ENCODE measurements around the gene SERTAD2.
A peak's percentile ranks its signal among the peaks of the same experiment; 100 is the strongest.

The SERTAD2 gene

GRCh38 chr2:64609227-64609941 is 44.3 kb downstream of the SERTAD2 start:
- Histone ChIP-seq H3K27ac (ENCODE audit: insufficient read depth, low read depth, low read length, poor library complexity, severe bottlenecking) (no peak overlapping the region), H3K4me1 (ENCODE audit: control insufficient read depth, insufficient read depth, low read length) (no peaks in the 10 kb centered on the region), H3K36me3 (ENCODE audit: control insufficient read depth, insufficient read depth, low read length) (no peaks in the 10 kb centered on the region), H3K4me3 (ENCODE audit: insufficient read depth, low read depth, low read length) (peak overlapping the region; percentile 39), H3K9me3 (ENCODE audit: control insufficient read depth, low read length) (no peaks in the 10 kb centered on the region), H3K27me3 (ENCODE audit: control insufficient read depth, insufficient read depth, low read length, poor library complexity, severe bottlenecking) (peaks cover 15% of the 10 kb centered on the region)
- WGBS, 2 experiments: 12% methylated on average over 74 of the region's 74 CpGs

- peak overlapping the region; percentile 22 for H3K4me3 ChIP-seq (ENCODE audit: insufficient read depth, low read depth, low read length)
- 34 to 35% methylated on average over 20 of the region's 20 CpGs for WGBS, 2 experiments
Observed at GRCh38 chr2:64608867-64609226, 44.9 kb downstream of the SERTAD2 start.

GRCh38 chr2:64607381-64608304 is 46.1 kb downstream of the SERTAD2 start:
- 92 to 94% methylated on average over 18 of the region's 18 CpGs for WGBS, 2 experiments
- no peak overlapping the region for H3K4me3 ChIP-seq (ENCODE audit: insufficient read depth, low read depth, low read length)
- H3K36me3 ChIP-seq (ENCODE audit: control insufficient read depth, insufficient read depth, low read length): no peaks in the 10 kb centered on the region
- peaks cover 15% of the 10 kb centered on the region for H3K27me3 ChIP-seq (ENCODE audit: control insufficient read depth, insufficient read depth, low read length, poor library complexity, severe bottlenecking)
- H3K9me3 ChIP-seq (ENCODE audit: control insufficient read depth, low read length): peaks cover 2% of the 10 kb centered on the region
- no peaks in the 10 kb centered on the region for H3K4me1 ChIP-seq (ENCODE audit: control insufficient read depth, insufficient read depth, low read length)
- no peak overlapping the region for H3K27ac ChIP-seq (ENCODE audit: insufficient read depth, low read depth, low read length, poor library complexity, severe bottlenecking)

More at GRCh38 chr2:64608867-64609226, 44.9 kb downstream of the SERTAD2 start:
- Histone ChIP-seq H3K36me3 (ENCODE audit: control insufficient read depth, insufficient read depth, low read length) (no peaks in the 10 kb centered on the region), H3K27ac (ENCODE audit: insufficient read depth, low read depth, low read length, poor library complexity, severe bottlenecking) (no peak overlapping the region), H3K4me1 (ENCODE audit: control insufficient read depth, insufficient read depth, low read length) (no peaks in the 10 kb centered on the region), H3K27me3 (ENCODE audit: control insufficient read depth, insufficient read depth, low read length, poor library complexity, severe bottlenecking) (peaks cover 15% of the 10 kb centered on the region), H3K9me3 (ENCODE audit: control insufficient read depth, low read length) (peaks cover 2% of the 10 kb centered on the region)

- Histone ChIP-seq H3K4me3 (ENCODE audit: insufficient read depth, low read depth, low read length) (no peak overlapping the region), H3K4me1 (ENCODE audit: control insufficient read depth, insufficient read depth, low read length) (no peaks in the 10 kb centered on the region), H3K9me3 (ENCODE audit: control insufficient read depth, low read length) (peaks cover 2% of the 10 kb centered on the region), H3K36me3 (ENCODE audit: control insufficient read depth, insufficient read depth, low read length) (no peaks in the 10 kb centered on the region), H3K27ac (ENCODE audit: insufficient read depth, low read depth, low read length, poor library complexity, severe bottlenecking) (no peak overlapping the region), H3K27me3 (ENCODE audit: control insufficient read depth, insufficient read depth, low read length, poor library complexity, severe bottlenecking) (peaks cover 15% of the 10 kb centered on the region)
- 73 to 81% methylated on average over 19 to 21 of the region's 21 CpGs for WGBS, 2 experiments
Observed at GRCh38 chr2:64606479-64607363, 47.0 kb downstream of the SERTAD2 start.

- WGBS, 2 experiments: 91% methylated on average over 5 of the region's 5 CpGs
- Histone ChIP-seq H3K27ac (ENCODE audit: insufficient read depth, low read depth, low read length, poor library complexity, severe bottlenecking) (no peak overlapping the region), H3K4me3 (ENCODE audit: insufficient read depth, low read depth, low read length) (no peak overlapping the region), H3K27me3 (ENCODE audit: control insufficient read depth, insufficient read depth, low read length, poor library complexity, severe bottlenecking) (peaks cover 15% of the 10 kb centered on the region), H3K36me3 (ENCODE audit: control insufficient read depth, insufficient read depth, low read length) (no peaks in the 10 kb centered on the region), H3K4me1 (ENCODE audit: control insufficient read depth, insufficient read depth, low read length) (no peaks in the 10 kb centered on the region), H3K9me3 (ENCODE audit: control insufficient read depth, low read length) (peaks cover 2% of the 10 kb centered on the region)
Observed at GRCh38 chr2:64605991-64606478, 47.7 kb downstream of the SERTAD2 start.

- H3K4me1 ChIP-seq (ENCODE audit: control insufficient read depth, insufficient read depth, low read length): no peaks in the 10 kb centered on the region
- H3K27ac ChIP-seq (ENCODE audit: insufficient read depth, low read depth, low read length, poor library complexity, severe bottlenecking): no peak overlapping the region
- WGBS, 2 experiments: 94% methylated on average over 6 of the region's 6 CpGs
- peaks cover 15% of the 10 kb centered on the region for H3K27me3 ChIP-seq (ENCODE audit: control insufficient read depth, insufficient read depth, low read length, poor library complexity, severe bottlenecking)
- no peak overlapping the region for H3K4me3 ChIP-seq (ENCODE audit: insufficient read depth, low read depth, low read length)
- peaks cover 2% of the 10 kb centered on the region for H3K9me3 ChIP-seq (ENCODE audit: control insufficient read depth, low read length)
- no peaks in the 10 kb centered on the region for H3K36me3 ChIP-seq (ENCODE audit: control insufficient read depth, insufficient read depth, low read length)
Observed at GRCh38 chr2:64605026-64605471, 48.7 kb downstream of the SERTAD2 start.

- H3K27me3 ChIP-seq (ENCODE audit: control insufficient read depth, insufficient read depth, low read length, poor library complexity, severe bottlenecking): peaks cover 10% of the 10 kb centered on the region
- H3K4me1 ChIP-seq (ENCODE audit: control insufficient read depth, insufficient read depth, low read length): no peaks in the 10 kb centered on the region
- peaks cover 2% of the 10 kb centered on the region for H3K9me3 ChIP-seq (ENCODE audit: control insufficient read depth, low read length)
- H3K4me3 ChIP-seq (ENCODE audit: insufficient read depth, low read depth, low read length): no peak overlapping the region
- no peaks in the 10 kb centered on the region for H3K36me3 ChIP-seq (ENCODE audit: control insufficient read depth, insufficient read depth, low read length)
- H3K27ac ChIP-seq (ENCODE audit: insufficient read depth, low read depth, low read length, poor library complexity, severe bottlenecking): no peak overlapping the region
- WGBS, 2 experiments: 89 to 94% methylated on average over 2 of the region's 2 CpGs
Observed at GRCh38 chr2:64604155-64604554, 49.6 kb downstream of the SERTAD2 start.

GRCh38 chr2:64602436-64602835 is 51.3 kb downstream of the SERTAD2 start:
- H3K36me3 ChIP-seq (ENCODE audit: control insufficient read depth, insufficient read depth, low read length): no peaks in the 10 kb centered on the region
- WGBS, 2 experiments: 91 to 93% methylated on average over 11 of the region's 11 CpGs
- H3K4me3 ChIP-seq (ENCODE audit: insufficient read depth, low read depth, low read length): no peak overlapping the region
- peaks cover 2% of the 10 kb centered on the region for H3K9me3 ChIP-seq (ENCODE audit: control insufficient read depth, low read length)
- no peaks in the 10 kb centered on the region for H3K4me1 ChIP-seq (ENCODE audit: control insufficient read depth, insufficient read depth, low read length)
- H3K27ac ChIP-seq (ENCODE audit: insufficient read depth, low read depth, low read length, poor library complexity, severe bottlenecking): no peak overlapping the region
- H3K27me3 ChIP-seq (ENCODE audit: control insufficient read depth, insufficient read depth, low read length, poor library complexity, severe bottlenecking): no peaks in the 10 kb centered on the region

GRCh38 chr2:64601785-64602391 is 51.8 kb downstream of the SERTAD2 start:
- Histone ChIP-seq H3K4me3 (ENCODE audit: insufficient read depth, low read depth, low read length) (no peak overlapping the region), H3K36me3 (ENCODE audit: control insufficient read depth, insufficient read depth, low read length) (no peaks in the 10 kb centered on the region), H3K9me3 (ENCODE audit: control insufficient read depth, low read length) (peaks cover 2% of the 10 kb centered on the region), H3K27ac (ENCODE audit: insufficient read depth, low read depth, low read length, poor library complexity, severe bottlenecking) (no peak overlapping the region), H3K27me3 (ENCODE audit: control insufficient read depth, insufficient read depth, low read length, poor library complexity, severe bottlenecking) (no peaks in the 10 kb centered on the region), H3K4me1 (ENCODE audit: control insufficient read depth, insufficient read depth, low read length) (no peaks in the 10 kb centered on the region)
- WGBS, 2 experiments: 93% methylated on average over 12 of the region's 12 CpGs

All from ectodermal cell (in vitro differentiated cells).